HCT116 (cell line): ENCODE data around the gene ADGRB3. TPM values are rescaled to one million over a fixed set of nuclear protein-coding genes. Genes with fewer than 3 reads are reported as not detected.
"Not testable (repeated sequence)": the region's sequence is repeated elsewhere in the genome, so short reads cannot be mapped to it uniquely, and the experiment has no call there.

ENCODE experiments used
- ATAC-seq: fragments of 200-7000 bp; cut with Tn5 transposase; 2 replicates; pipeline ENCODE4 v1.9.1; 2020; ENCODE audit warnings: mild to moderate bottlenecking, moderate library complexity
- BruUV-seq: library from RNA; stranded (reverse); fragments of 400-500 nt; replicated peaks from 2 replicates; lab custom pipeline; 2021; lab: Mats Ljungman, UMichigan
- CTCF ChIA-PET: fragments of 300-600 bp; sonication (Branson Sonifier 250); formaldehyde crosslinking; loops from one replicate; lab custom pipeline; 2021; ENCODE audit warnings: antibody characterized with exemption; lab: Charles Lee
- POLR2A ChIA-PET: fragments of 300-600, 350-600 bp; sonication (Branson Sonifier 250); formaldehyde crosslinking; loops from one replicate; lab custom pipeline; 2021; ENCODE audit warnings: antibody characterized with exemption; lab: Charles Lee
- RAD21 ChIA-PET, 2 experiments: fragments of 300-600 bp; sonication (Branson Sonifier 250); formaldehyde crosslinking; loops; one replicate each; lab custom pipeline; 2023; ENCODE audit warnings: low total read pairs in 2 of 2; ENCODE audit not compliant: uncharacterized antibody in 2 of 2, unreplicated experiment in 2 of 2, low non-redundant PET in 1 of 2; lab: Charles Lee
- DNase-seq: peaks from one replicate; pipeline ENCODE4 v3.0.0-alpha.2; 2010; ENCODE audit warnings: low read depth, low spot score
- H2AFZ ChIP-seq: fragments of 200-600 bp; shearing (Covaris generic), sonication (generic); 2 replicates; pipeline ENCODE4 v1.6.1; 2017; ENCODE audit warnings: low read depth, mixed run types, mixed read lengths, antibody characterized with exemption, low read length; ENCODE audit not compliant: poor library complexity, severe bottlenecking
- H3K27ac ChIP-seq: 2 replicates; pipeline ENCODE4 v1.5.1; 2012; ENCODE audit warnings: low read depth, low read length
- H3K27me3 ChIP-seq: fragments of 200-600 bp; sonication (generic); 2 replicates; pipeline ENCODE4 v1.6.1; 2016; ENCODE audit warnings: mixed run types, low read length, mixed read lengths; ENCODE audit not compliant: insufficient read depth
- H3K36me3 ChIP-seq, 2 experiments: fragments of 200-500 bp in 1 of 2; fragments of 200-600 bp in 1 of 2; sonication (Bioruptor generic) in 1 of 2; sonication (generic) in 1 of 2; 2 replicates each; pipeline versions ENCODE4 v1.5.1 to v1.6.1; 2014 to 2016; ENCODE audit warnings: low read length in 2 of 2, inconsistent platforms in 1 of 2, mixed read lengths in 1 of 2, mixed run types in 1 of 2; ENCODE audit not compliant: insufficient read depth in 2 of 2, control insufficient read depth in 1 of 2
- H3K4me1 ChIP-seq, 2 experiments: fragments of 200-600 bp in 1 of 2; sonication (generic) in 1 of 2; 2 replicates each; pipeline versions ENCODE4 v1.5.1 to v1.6.1; 2012 to 2017; ENCODE audit warnings: low read length in 2 of 2, inconsistent platforms in 1 of 2, mild to moderate bottlenecking in 1 of 2, mixed read lengths in 1 of 2, mixed run types in 1 of 2, moderate library complexity in 1 of 2; ENCODE audit not compliant: insufficient read depth in 2 of 2, control insufficient read depth in 1 of 2
- H3K4me2 ChIP-seq: fragments of 200-600 bp; sonication (generic); 2 replicates; pipeline ENCODE4 v1.6.1; 2017; ENCODE audit warnings: mixed run types, low read length, mixed read lengths
- H3K4me3 ChIP-seq, 2 experiments: fragments of 200-600 bp in 1 of 2; sonication (generic) in 1 of 2; replicated peaks in 1 of 2; 2 replicates each; pipeline ENCODE4 v1.5.1; 2011 to 2016; ENCODE audit warnings: low read length in 2 of 2, control low read depth in 1 of 2, low read depth in 1 of 2, mild to moderate bottlenecking in 1 of 2, mixed read lengths in 1 of 2, mixed run types in 1 of 2
- H3K79me2 ChIP-seq: fragments of 200-600 bp; sonication (generic); 2 replicates; pipeline ENCODE4 v1.6.1; 2017; ENCODE audit warnings: mild to moderate bottlenecking, mixed run types, low read length, moderate library complexity, mixed read lengths; ENCODE audit not compliant: insufficient read depth
- H3K9ac ChIP-seq: fragments of 200-600 bp; sonication (generic); 2 replicates; pipeline ENCODE4 v1.6.1; 2016; ENCODE audit warnings: low read length, mixed read lengths
- H3K9me2 ChIP-seq: fragments of 200-600 bp; sonication (generic), shearing (Covaris generic); 2 replicates; pipeline ENCODE4 v1.6.1; 2017; ENCODE audit warnings: mixed run types, mild to moderate bottlenecking, moderate library complexity; ENCODE audit not compliant: insufficient read depth
- H3K9me3 ChIP-seq, 2 experiments: fragments of 200-500 bp in 1 of 2; fragments of 200-600 bp in 1 of 2; sonication (Bioruptor generic) in 1 of 2; sonication (generic) in 1 of 2; 2 replicates each; pipeline ENCODE4 v1.6.1; 2014 to 2017; ENCODE audit warnings: low read length in 2 of 2, mixed read lengths in 2 of 2, inconsistent platforms in 1 of 2, low read depth in 1 of 2, mild to moderate bottlenecking in 1 of 2, mixed run types in 1 of 2, moderate library complexity in 1 of 2; ENCODE audit not compliant: control insufficient read depth in 1 of 2, insufficient read depth in 1 of 2
- H4K20me1 ChIP-seq: fragments of 200-600 bp; sonication (generic), shearing (Covaris generic); 2 replicates; pipeline ENCODE4 v1.6.1; 2017; ENCODE audit warnings: mixed run types, mild to moderate bottlenecking, moderate library complexity; ENCODE audit not compliant: insufficient read depth
- CBX3 ChIP-seq: IDR thresholded peaks from 2 replicates; pipeline ENCODE4 v1.6.1; 2012; ENCODE audit warnings: low read depth
- CEBPB ChIP-seq: IDR thresholded peaks from 2 replicates; pipeline ENCODE4 v1.6.1; 2012; ENCODE audit warnings: low read depth
- POLR2A ChIP-seq: IDR thresholded peaks from 2 replicates; pipeline ENCODE4 v1.7.0; 2011; ENCODE audit warnings: borderline replicate concordance; ENCODE audit not compliant: insufficient read depth, insufficient read length; ENCODE audit errors: extremely low read depth
- TCF7L2 ChIP-seq: IDR thresholded peaks from 2 replicates; pipeline ENCODE4 v1.7.0; 2011; ENCODE audit warnings: borderline replicate concordance, inconsistent platforms; ENCODE audit not compliant: insufficient read depth, insufficient read length; ENCODE audit errors: extremely low read depth
- ZFX ChIP-seq: fragments of 450-650 bp; IDR thresholded peaks from 2 replicates; pipeline ENCODE4 v1.6.1; 2017
- ZNF274 ChIP-seq: fragments of 200-500 bp; sonication (Bioruptor generic); IDR thresholded peaks from 2 replicates; pipeline ENCODE4 v1.6.1; 2014; ENCODE audit warnings: mild to moderate bottlenecking, low read depth, low read length, inconsistent platforms
- intact Hi-C: fragments of 100-400 bp; cut with micrococcal nuclease; formaldehyde crosslinking; loops from 2 replicates; pipeline ENCODE4 v1.10.0; 2022
- total RNA-seq: library from RNA; stranded (reverse); gene quantifications from one replicate; pipeline ENCODE4 v1.2.1, GENCODE V29; 2021; ENCODE audit not compliant: unreplicated experiment
- TF ChIP-seq, protein P1 (sequence below), 3 experiments: fragments of 200-600 bp in 1 of 3; sonication (generic) in 1 of 3; IDR thresholded peaks in 2 of 3; conservative IDR thresholded peaks in 1 of 3; 2 replicates each; pipeline ENCODE4 v1.5.1; 2012 to 2017; ENCODE audit warnings: low read depth in 2 of 3, low read length in 2 of 3, antibody characterized with exemption in 1 of 3, borderline replicate concordance in 1 of 3, control low read depth in 1 of 3, mild to moderate bottlenecking in 1 of 3, mixed read lengths in 1 of 3, mixed run types in 1 of 3, moderate library complexity in 1 of 3; ENCODE audit not compliant: insufficient read depth in 1 of 3
- TF ChIP-seq, protein P2 (sequence below): IDR thresholded peaks from 2 replicates; pipeline ENCODE4 v1.6.1; 2012; ENCODE audit warnings: low read depth

ADGRB3 gene
- total RNA-seq, 1 experiment from 2014 or later, result not detected

DNA sequence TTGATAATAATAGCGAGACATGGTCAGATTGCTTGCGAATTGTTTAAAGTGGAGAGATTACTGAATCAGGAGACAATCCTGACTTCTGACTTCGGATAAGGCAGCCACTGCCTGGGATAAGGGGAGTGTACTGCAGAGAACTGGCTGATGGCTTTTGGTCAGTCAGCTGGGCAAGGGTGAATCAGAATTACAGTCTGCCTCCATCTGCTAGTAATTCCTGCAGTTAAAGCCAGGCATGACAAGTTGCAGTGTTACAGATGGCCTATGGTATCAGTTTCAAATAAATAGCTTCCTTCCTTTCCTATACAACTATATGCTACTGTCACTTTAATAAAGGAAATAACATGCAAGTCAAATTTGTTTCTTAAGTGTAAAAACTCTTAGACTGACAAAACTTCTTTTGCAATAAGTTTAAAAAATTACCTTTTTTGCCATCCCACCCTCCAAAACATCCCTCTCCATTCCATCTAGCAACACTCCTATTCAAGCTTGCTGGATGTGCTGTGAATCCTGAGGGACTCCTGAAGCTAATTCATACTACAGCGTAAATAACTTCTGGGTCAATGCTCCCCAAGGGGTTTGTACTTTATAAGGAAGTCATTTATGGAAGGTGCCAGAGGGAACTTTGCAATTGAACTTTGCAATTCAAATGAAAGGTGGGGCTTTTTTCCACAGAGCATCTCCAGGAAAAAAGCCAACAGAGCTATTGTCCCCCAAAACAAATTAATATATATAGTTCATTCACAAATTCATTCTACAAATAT is 245.2 kb downstream of the ADGRB3 start (continued):
- TF ChIP-seq, protein P1, sequence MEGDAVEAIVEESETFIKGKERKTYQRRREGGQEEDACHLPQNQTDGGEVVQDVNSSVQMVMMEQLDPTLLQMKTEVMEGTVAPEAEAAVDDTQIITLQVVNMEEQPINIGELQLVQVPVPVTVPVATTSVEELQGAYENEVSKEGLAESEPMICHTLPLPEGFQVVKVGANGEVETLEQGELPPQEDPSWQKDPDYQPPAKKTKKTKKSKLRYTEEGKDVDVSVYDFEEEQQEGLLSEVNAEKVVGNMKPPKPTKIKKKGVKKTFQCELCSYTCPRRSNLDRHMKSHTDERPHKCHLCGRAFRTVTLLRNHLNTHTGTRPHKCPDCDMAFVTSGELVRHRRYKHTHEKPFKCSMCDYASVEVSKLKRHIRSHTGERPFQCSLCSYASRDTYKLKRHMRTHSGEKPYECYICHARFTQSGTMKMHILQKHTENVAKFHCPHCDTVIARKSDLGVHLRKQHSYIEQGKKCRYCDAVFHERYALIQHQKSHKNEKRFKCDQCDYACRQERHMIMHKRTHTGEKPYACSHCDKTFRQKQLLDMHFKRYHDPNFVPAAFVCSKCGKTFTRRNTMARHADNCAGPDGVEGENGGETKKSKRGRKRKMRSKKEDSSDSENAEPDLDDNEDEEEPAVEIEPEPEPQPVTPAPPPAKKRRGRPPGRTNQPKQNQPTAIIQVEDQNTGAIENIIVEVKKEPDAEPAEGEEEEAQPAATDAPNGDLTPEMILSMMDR (IDR thresholded peaks at IDR 0.05 in 2 of 3, conservative IDR thresholded peaks at IDR 0.05 in 1 of 3; ENCODE audit: borderline replicate concordance in 1 of 3, insufficient read depth in 1 of 3, low read depth in 2 of 3, low read length in 2 of 3), result no peak
- no peak for TF ChIP-seq ZFX
- TF ChIP-seq POLR2A, result no peak
- TF ChIP-seq CEBPB, result no peak
- TF ChIP-seq, protein P2, sequence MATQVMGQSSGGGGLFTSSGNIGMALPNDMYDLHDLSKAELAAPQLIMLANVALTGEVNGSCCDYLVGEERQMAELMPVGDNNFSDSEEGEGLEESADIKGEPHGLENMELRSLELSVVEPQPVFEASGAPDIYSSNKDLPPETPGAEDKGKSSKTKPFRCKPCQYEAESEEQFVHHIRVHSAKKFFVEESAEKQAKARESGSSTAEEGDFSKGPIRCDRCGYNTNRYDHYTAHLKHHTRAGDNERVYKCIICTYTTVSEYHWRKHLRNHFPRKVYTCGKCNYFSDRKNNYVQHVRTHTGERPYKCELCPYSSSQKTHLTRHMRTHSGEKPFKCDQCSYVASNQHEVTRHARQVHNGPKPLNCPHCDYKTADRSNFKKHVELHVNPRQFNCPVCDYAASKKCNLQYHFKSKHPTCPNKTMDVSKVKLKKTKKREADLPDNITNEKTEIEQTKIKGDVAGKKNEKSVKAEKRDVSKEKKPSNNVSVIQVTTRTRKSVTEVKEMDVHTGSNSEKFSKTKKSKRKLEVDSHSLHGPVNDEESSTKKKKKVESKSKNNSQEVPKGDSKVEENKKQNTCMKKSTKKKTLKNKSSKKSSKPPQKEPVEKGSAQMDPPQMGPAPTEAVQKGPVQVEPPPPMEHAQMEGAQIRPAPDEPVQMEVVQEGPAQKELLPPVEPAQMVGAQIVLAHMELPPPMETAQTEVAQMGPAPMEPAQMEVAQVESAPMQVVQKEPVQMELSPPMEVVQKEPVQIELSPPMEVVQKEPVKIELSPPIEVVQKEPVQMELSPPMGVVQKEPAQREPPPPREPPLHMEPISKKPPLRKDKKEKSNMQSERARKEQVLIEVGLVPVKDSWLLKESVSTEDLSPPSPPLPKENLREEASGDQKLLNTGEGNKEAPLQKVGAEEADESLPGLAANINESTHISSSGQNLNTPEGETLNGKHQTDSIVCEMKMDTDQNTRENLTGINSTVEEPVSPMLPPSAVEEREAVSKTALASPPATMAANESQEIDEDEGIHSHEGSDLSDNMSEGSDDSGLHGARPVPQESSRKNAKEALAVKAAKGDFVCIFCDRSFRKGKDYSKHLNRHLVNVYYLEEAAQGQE, result no peak
- no peak for TF ChIP-seq TCF7L2
- TF ChIP-seq CBX3, result no peak
- no peak for TF ChIP-seq ZNF274

DNA sequence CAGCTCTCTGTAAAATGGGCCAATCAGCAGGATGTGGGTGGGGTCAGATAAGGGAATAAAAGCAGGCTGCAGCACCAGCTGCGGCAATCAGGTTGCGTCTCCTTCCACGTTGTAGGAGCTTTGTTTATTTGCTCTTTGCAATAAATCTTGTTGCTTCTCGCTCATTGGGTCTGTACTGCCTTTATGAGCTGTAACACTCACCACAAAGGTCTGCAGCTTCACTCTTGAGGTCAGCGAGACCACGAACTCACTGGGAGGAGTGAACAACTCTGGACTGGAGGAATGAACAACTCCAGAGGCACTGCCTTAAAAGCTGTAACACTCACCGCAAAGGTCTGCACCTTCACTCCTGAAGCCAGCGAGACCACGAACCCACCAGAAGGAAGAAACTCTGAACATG is 248.2 kb downstream of the ADGRB3 start:
- H4K20me1 ChIP-seq, DNase-seq, H3K4me3 ChIP-seq, POLR2A ChIA-PET, BruUV-seq, H3K27ac ChIP-seq, RAD21 ChIA-PET, H3K27me3 ChIP-seq, H3K9ac ChIP-seq, H3K9me2 ChIP-seq, ATAC-seq, intact Hi-C loops, H3K36me3 ChIP-seq, H3K4me2 ChIP-seq, H2AFZ ChIP-seq, CTCF ChIA-PET, H3K4me1 ChIP-seq, H3K79me2 ChIP-seq: not testable (repeated sequence)
- peaks cover 6 to 19% of the 10 kb centered on the region in 2 experiments; a peak in 2 of 4 replicates for H3K9me3 ChIP-seq
